Suprapubic skin (tissue), 4 donors: ENCODE results near the gene SHROOM3. TPM values are rescaled to one million over a fixed set of nuclear protein-coding genes. Genes with fewer than 3 reads are reported as not detected.

Experiments used
- DNase-seq, 2 donors: peaks; one replicate each; pipeline ENCODE4 v3.0.0-alpha.2; 2019; ENCODE audit warnings: low spot score in 2 of 2
- H3K27ac ChIP-seq: fragments of 200-600 bp; sonication (generic); one replicate; pipeline ENCODE4 v1.5.1; 2019
- H3K27me3 ChIP-seq: fragments of 200-600 bp; sonication (generic); one replicate; pipeline ENCODE4 v1.5.1; 2019
- H3K36me3 ChIP-seq: fragments of 200-600 bp; sonication (generic); one replicate; pipeline ENCODE4 v1.5.1; 2019
- H3K4me1 ChIP-seq: fragments of 200-600 bp; sonication (generic); one replicate; pipeline ENCODE4 v1.5.1; 2019
- H3K4me3 ChIP-seq: fragments of 200-600 bp; sonication (generic); one replicate; pipeline ENCODE4 v1.5.1; 2019; ENCODE audit warnings: mild to moderate bottlenecking
- H3K9me3 ChIP-seq: fragments of 200-600 bp; sonication (generic); one replicate; pipeline ENCODE4 v1.5.1; 2019
- CTCF ChIP-seq, 2 donors: fragments of 200-600 bp in 1 of 2; fragments of 450-650 bp in 1 of 2; sonication (generic) in 1 of 2; IDR thresholded peaks; one replicate each; pipeline ENCODE4 v1.5.1; 2016 to 2019; ENCODE audit warnings: antibody characterized with exemption in 2 of 2, mild to moderate bottlenecking in 1 of 2, moderate library complexity in 1 of 2
- EP300 ChIP-seq: sonication (generic); formaldehyde crosslinking; IDR thresholded peaks from one replicate; pipeline ENCODE4 v1.6.1; 2017; ENCODE audit warnings: antibody characterized with exemption
- POLR2A ChIP-seq, 2 donors: fragments of 450-650 bp; IDR thresholded peaks; one replicate each; pipeline ENCODE4 v1.6.1; 2017; ENCODE audit warnings: antibody characterized with exemption in 2 of 2, mild to moderate bottlenecking in 2 of 2, moderate library complexity in 2 of 2
- POLR2AphosphoS5 ChIP-seq, 3 donors: sonication (generic); formaldehyde crosslinking; IDR thresholded peaks; one replicate each; pipeline ENCODE4 v1.6.1; 2017; ENCODE audit warnings: antibody characterized with exemption in 3 of 3
- WGBS: methylation state at CpG from one replicate; pipeline ENCODE4 v1.1.5; 2018; 5-methylcytosine and 5-hydroxymethylcytosine counted together
- total RNA-seq, 4 donors: library from RNA; depleted of rRNA; stranded (reverse); fragments of >200 nt; gene quantifications; one replicate each; pipeline ENCODE4 v1.1.0, GENCODE V29; 2016

SHROOM3 gene
- total RNA-seq, 4 donors from 2014 or later = 25.7 to 41.4 (median 29.8) TPM

- peak overlapping the region; percentile 66 for H3K27ac ChIP-seq
- TF ChIP-seq POLR2A (IDR thresholded peaks at IDR 0.05) = no peak
- no peak for TF ChIP-seq POLR2AphosphoS5 (IDR thresholded peaks at IDR 0.05)
- no peak for TF ChIP-seq CTCF (IDR thresholded peaks at IDR 0.05)
- no peak for TF ChIP-seq EP300
Measured at GRCh38 chr4:76690011-76690905, 255.2 kb downstream of the SHROOM3 start.

GRCh38 chr4:76690906-76691275 is 255.9 kb downstream of the SHROOM3 start:
- WGBS = 88% methylated on average over 1 of the region's 1 CpG
- Histone ChIP-seq H3K4me1 (peaks cover 25% of the 10 kb centered on the region), H3K9me3 (no peaks in the 10 kb centered on the region), H3K27me3 (peaks cover 19% of the 10 kb centered on the region), H3K36me3 (no peaks in the 10 kb centered on the region), H3K27ac (no peak overlapping the region), H3K4me3 (no peak overlapping the region)
- DNase-seq = no peak
- TF ChIP-seq POLR2AphosphoS5 (IDR thresholded peaks at IDR 0.05) = no peak
- TF ChIP-seq POLR2A (IDR thresholded peaks at IDR 0.05) = no peak
- no peak for TF ChIP-seq EP300
- no peak for TF ChIP-seq CTCF (IDR thresholded peaks at IDR 0.05)

More at GRCh38 chr4:76690011-76690905, 255.2 kb downstream of the SHROOM3 start:
- peaks cover 25% of the 10 kb centered on the region for H3K4me1 ChIP-seq
- H3K9me3 ChIP-seq = no peaks in the 10 kb centered on the region
- H3K4me3 ChIP-seq = peak overlapping the region; percentile 65
- no peaks in the 10 kb centered on the region for H3K36me3 ChIP-seq
- H3K27me3 ChIP-seq = peaks cover 19% of the 10 kb centered on the region
- DNase-seq = no peak
- 16% methylated on average over 12 of the region's 12 CpGs for WGBS

DNA sequence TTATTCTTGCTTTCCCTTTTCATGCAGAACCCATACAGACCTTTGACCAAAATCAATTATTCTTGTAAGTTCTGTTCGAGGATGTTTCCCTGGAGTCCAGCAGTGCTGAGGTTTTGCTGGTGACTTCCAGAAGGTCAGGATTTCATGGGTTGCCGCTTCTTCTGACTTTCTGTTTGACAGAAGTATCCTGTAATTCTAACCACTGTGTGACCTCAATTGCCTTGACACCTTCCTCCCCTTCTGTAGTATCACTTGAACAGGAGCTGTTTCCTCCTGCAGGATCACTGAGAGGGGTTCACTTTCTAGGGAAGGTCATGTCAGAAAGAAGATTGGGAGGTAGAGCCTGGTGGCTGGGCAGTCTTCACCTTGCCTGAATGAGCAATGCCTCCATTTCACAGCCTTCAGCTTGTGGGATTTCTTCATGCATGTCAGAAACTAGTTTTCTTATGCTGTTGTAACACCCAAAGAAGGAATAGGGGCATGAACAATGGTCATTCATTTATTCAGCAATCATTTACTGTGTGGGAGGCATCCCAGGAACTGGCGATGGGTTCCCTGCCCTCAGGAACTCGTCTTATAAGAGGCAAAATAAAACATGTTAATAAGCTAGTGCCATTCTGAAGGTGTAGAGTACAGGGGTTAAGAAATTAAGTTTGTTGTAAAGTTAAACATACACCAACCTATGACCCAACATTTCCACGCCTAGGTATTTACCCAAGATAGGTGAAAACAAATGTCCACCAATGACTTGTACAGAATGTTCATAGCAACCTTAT is 257.0 kb downstream of the SHROOM3 start:
- H3K9me3 ChIP-seq = no peaks in the 10 kb centered on the region
- TF ChIP-seq POLR2A (IDR thresholded peaks at IDR 0.05) (no peak), CTCF (IDR thresholded peaks at IDR 0.05) (no peak), EP300 (no peak), POLR2AphosphoS5 (IDR thresholded peaks at IDR 0.05) (no peak)
- H3K36me3 ChIP-seq = no peaks in the 10 kb centered on the region
- WGBS = 82% methylated on average over 5 of the region's 5 CpGs
- no peak overlapping the region for H3K27ac ChIP-seq
- H3K27me3 ChIP-seq = peaks cover 22% of the 10 kb centered on the region
- peaks cover 25% of the 10 kb centered on the region for H3K4me1 ChIP-seq
- H3K4me3 ChIP-seq = no peak overlapping the region
- no peak for DNase-seq

DNA sequence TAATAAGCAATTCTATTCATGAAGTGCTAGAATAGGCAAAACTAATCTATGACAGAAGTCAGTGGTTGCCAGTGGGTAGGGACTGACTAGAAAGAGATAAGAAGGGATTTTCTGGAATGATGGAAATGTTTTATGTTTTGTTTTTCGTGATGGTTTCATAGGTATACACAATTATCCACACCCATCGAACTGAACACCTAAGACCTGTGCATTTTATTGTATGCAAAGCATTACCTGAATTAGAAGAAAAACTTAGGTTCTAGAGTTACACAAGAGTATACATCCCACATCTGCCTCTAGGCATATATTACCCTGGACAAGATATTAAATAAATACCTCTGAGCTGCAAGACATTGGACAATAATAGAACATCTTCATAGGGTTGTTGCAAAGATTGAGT is 257.7 kb downstream of the SHROOM3 start:
- H3K4me1 ChIP-seq = peaks cover 25% of the 10 kb centered on the region
- peaks cover 22% of the 10 kb centered on the region for H3K27me3 ChIP-seq
- DNase-seq = no peak
- no peak for TF ChIP-seq EP300
- no peak for TF ChIP-seq POLR2A (IDR thresholded peaks at IDR 0.05)
- TF ChIP-seq POLR2AphosphoS5 (IDR thresholded peaks at IDR 0.05) = no peak
- no peak for TF ChIP-seq CTCF (IDR thresholded peaks at IDR 0.05)
- no peak overlapping the region for H3K27ac ChIP-seq
- WGBS = 88% methylated on average over 2 of the region's 2 CpGs
- H3K4me3 ChIP-seq = no peak overlapping the region
- no peaks in the 10 kb centered on the region for H3K36me3 ChIP-seq
- H3K9me3 ChIP-seq = no peaks in the 10 kb centered on the region

DNA sequence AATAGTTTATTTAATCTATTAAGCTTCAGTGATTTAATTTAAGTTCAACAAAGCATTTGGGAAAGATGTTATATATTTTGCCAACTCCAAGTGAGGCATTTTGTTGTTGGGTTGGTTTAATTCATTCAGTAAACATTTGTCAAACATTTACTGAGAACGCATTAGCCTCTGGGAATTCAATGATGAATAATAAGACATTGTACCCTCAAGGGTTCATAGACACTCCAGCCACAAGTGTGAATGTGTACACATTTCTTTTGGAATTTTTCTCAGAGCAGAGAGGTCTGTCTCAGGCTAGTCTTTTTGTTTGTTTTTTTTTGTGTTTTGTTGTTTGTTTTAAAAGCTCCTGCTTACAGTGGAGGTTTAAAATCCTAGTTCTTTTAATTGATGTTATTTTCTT is 259.0 kb downstream of the SHROOM3 start:
- no peak for DNase-seq
- H3K9me3 ChIP-seq = no peaks in the 10 kb centered on the region
- TF ChIP-seq CTCF (IDR thresholded peaks at IDR 0.05) (no peak), POLR2AphosphoS5 (IDR thresholded peaks at IDR 0.05) (no peak), POLR2A (IDR thresholded peaks at IDR 0.05) (no peak), EP300 (no peak)
- H3K27me3 ChIP-seq = peaks cover 22% of the 10 kb centered on the region
- 69% methylated on average over 1 of the region's 1 CpG for WGBS
- no peaks in the 10 kb centered on the region for H3K36me3 ChIP-seq
- H3K4me3 ChIP-seq = no peak overlapping the region
- H3K4me1 ChIP-seq = peaks cover 18% of the 10 kb centered on the region
- no peak overlapping the region for H3K27ac ChIP-seq
